Upper lobe of right lung (tissue), 1 donor: ENCODE measurements around the gene RNPEPL1. TPM values are rescaled to one million over a fixed set of nuclear protein-coding genes. Genes with fewer than 3 reads are reported as not detected.
A peak's percentile ranks its signal among the peaks of the same experiment; 100 is the strongest.
"Not testable (repeated sequence)": the region's sequence is repeated elsewhere in the genome, so short reads cannot be mapped to it uniquely, and the experiment has no call there.

Experiments
- ATAC-seq: fragments of 200-7000 bp; cut with Tn5 transposase; one replicate; pipeline ENCODE4 v1.9.1; 2020; ENCODE audit warnings: mild to moderate bottlenecking, moderate library complexity
- DNase-seq: peaks from one replicate; pipeline ENCODE4 v3.0.0-alpha.2; 2020
- H3K27ac ChIP-seq: fragments of 200-600 bp; one replicate; pipeline ENCODE4 v1.8.0; 2022
- H3K27me3 ChIP-seq: fragments of 200-600 bp; one replicate; pipeline ENCODE4 v1.8.0; 2022; ENCODE audit warnings: mild to moderate bottlenecking
- H3K36me3 ChIP-seq: fragments of 200-600 bp; one replicate; pipeline ENCODE4 v1.8.0; 2022
- H3K4me1 ChIP-seq: fragments of 200-600 bp; one replicate; pipeline ENCODE4 v1.8.0; 2022
- H3K4me3 ChIP-seq: fragments of 200-600 bp; one replicate; pipeline ENCODE4 v1.8.0; 2022; ENCODE audit warnings: mild to moderate bottlenecking
- H3K9me3 ChIP-seq: fragments of 200-600 bp; one replicate; pipeline ENCODE4 v1.8.0; 2022
- intact Hi-C: fragments of 100-400 bp; cut with DNase I; formaldehyde crosslinking; loops from one replicate; pipeline ENCODE4 v1.11.0; 2022
- total RNA-seq: library from RNA; stranded (reverse); fragmentation: NEBNext Ultra II Directional; extraction: Animal tissue kit (Norgen Biotek cat#: 25700); gene quantifications from one replicate; pipeline ENCODE4 v1.2.1, GENCODE V29; 2021
- TF ChIP-seq, protein P1 (sequence below): fragments of 200-600 bp; IDR thresholded peaks from one replicate; pipeline ENCODE4 v1.8.0; 2022; ENCODE audit warnings: antibody characterized with exemption
- donor health status: DM: no; HTN: yes; CAD: no; lungs with severe emphysema.

The RNPEPL1 gene
- total RNA-seq, 1 donor from 2014 or later = 88.6 TPM

DNA sequence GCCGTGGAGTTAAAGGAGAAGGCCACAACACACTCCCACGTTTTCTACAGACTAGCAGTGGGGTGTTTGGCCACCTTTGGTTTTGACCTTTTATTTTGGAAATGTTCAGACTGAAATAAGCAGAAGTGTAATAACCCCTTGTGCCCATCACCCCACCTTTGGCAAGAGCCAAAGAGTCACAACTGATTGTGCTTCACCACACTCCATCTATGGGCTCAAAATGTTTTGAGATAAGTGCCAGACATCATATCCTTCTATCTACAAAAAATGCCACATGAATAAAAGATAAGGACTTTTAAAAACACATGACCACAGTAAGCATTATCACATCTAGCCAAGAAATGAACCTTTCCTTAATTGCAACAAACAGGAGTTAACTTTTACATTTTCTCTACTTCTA lies 47.1 kb downstream of the RNPEPL1 start:
- H3K27ac ChIP-seq = no peak overlapping the region
- ATAC-seq (no peak), DNase-seq (no peak)
- no peaks in the 10 kb centered on the region for H3K9me3 ChIP-seq
- no peak overlapping the region for H3K4me3 ChIP-seq
- intact Hi-C loops = no loop called here
- peaks cover 10% of the 10 kb centered on the region for H3K4me1 ChIP-seq
- H3K27me3 ChIP-seq = no peaks in the 10 kb centered on the region
- TF ChIP-seq, protein P1, sequence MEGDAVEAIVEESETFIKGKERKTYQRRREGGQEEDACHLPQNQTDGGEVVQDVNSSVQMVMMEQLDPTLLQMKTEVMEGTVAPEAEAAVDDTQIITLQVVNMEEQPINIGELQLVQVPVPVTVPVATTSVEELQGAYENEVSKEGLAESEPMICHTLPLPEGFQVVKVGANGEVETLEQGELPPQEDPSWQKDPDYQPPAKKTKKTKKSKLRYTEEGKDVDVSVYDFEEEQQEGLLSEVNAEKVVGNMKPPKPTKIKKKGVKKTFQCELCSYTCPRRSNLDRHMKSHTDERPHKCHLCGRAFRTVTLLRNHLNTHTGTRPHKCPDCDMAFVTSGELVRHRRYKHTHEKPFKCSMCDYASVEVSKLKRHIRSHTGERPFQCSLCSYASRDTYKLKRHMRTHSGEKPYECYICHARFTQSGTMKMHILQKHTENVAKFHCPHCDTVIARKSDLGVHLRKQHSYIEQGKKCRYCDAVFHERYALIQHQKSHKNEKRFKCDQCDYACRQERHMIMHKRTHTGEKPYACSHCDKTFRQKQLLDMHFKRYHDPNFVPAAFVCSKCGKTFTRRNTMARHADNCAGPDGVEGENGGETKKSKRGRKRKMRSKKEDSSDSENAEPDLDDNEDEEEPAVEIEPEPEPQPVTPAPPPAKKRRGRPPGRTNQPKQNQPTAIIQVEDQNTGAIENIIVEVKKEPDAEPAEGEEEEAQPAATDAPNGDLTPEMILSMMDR = no peak
- no peaks in the 10 kb centered on the region for H3K36me3 ChIP-seq

- intact Hi-C loops = no loop called here
- H3K36me3 ChIP-seq = no peaks in the 10 kb centered on the region
- no peaks in the 10 kb centered on the region for H3K9me3 ChIP-seq
- no peak overlapping the region for H3K4me3 ChIP-seq
- TF ChIP-seq, protein P1 = no peak
- H3K27me3 ChIP-seq = no peaks in the 10 kb centered on the region
- DNase-seq = peak; percentile 36
- no peak overlapping the region for H3K27ac ChIP-seq
- H3K4me1 ChIP-seq = peaks cover 13% of the 10 kb centered on the region
- no peak for ATAC-seq
These were observed 47.7 kb downstream of the RNPEPL1 start for GRCh38 chr2:240615820-240616547.

- H3K9me3 ChIP-seq, H3K4me3 ChIP-seq, H3K36me3 ChIP-seq, H3K27me3 ChIP-seq, ATAC-seq, DNase-seq, H3K27ac ChIP-seq, intact Hi-C loops: not testable (repeated sequence)
- peaks cover 13% of the 10 kb centered on the region for H3K4me1 ChIP-seq
These were observed 48.8 kb downstream of the RNPEPL1 start for GRCh38 chr2:240616860-240617666.

- no peaks in the 10 kb centered on the region for H3K27me3 ChIP-seq
- ATAC-seq (peak; percentile 75), DNase-seq (peak; percentile 62)
- no peak overlapping the region for H3K27ac ChIP-seq
- TF ChIP-seq, protein P1 = no peak
- peaks cover 9% of the 10 kb centered on the region for H3K4me1 ChIP-seq
- no peak overlapping the region for H3K4me3 ChIP-seq
- intact Hi-C loops = no loop called here
- no peaks in the 10 kb centered on the region for H3K36me3 ChIP-seq
- H3K9me3 ChIP-seq = no peaks in the 10 kb centered on the region
These were observed 50.5 kb downstream of the RNPEPL1 start for GRCh38 chr2:240618776-240619175.

DNA sequence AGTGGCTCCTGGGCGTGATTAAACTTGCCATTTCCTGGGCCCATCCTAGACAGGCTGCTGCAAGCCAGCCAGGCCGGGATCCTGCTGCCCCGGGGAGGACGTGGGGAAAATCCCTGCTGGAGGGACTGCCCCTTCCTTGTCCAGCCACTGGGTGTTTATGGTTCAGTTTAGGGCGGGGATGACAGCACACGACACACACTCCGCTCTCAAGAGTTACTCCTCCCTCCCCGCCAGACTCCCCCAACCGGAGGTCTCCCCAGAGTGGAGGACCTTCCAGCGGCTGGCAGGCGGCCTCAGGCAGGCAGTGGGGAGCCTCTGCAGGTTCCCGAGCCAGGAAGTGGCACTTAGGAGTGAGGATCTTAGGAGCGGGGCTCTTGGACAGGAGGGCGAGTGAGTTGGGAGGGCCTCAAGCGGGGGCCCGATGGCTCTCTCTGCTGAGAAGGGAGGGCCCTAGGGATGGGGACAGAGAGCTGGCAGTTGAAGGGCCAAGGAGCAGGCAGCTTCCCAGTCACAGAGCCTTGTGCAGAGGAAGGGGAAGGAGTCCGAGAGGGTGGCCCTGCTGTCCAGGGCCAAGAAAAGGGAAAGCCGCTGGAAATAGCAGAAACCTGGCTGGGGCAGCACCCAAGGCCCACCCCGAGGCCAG lies 51.3 kb downstream of the RNPEPL1 start:
- Histone ChIP-seq H3K27me3 (no peaks in the 10 kb centered on the region), H3K27ac (no peak overlapping the region), H3K4me3 (no peak overlapping the region), H3K36me3 (no peaks in the 10 kb centered on the region), H3K4me1 (peaks cover 9% of the 10 kb centered on the region), H3K9me3 (no peaks in the 10 kb centered on the region)
- DNase-seq (peak; percentile 68), ATAC-seq (peak; percentile 57)
- intact Hi-C loops = no loop called here
- TF ChIP-seq, protein P1 = no peak
